Left renal cortex interstitium (tissue), 4 donors: ENCODE measurements around the gene MDK. TPM values are rescaled to one million over a fixed set of nuclear protein-coding genes. Genes with fewer than 3 reads are reported as not detected.

Experiments
- polyA plus RNA-seq, 4 donors: library from polyadenylated mRNA; unstranded; fragments of 120-200 nt; gene quantifications; one replicate each; pipeline ENCODE4 v1.2.1, GENCODE V29; 2013; ENCODE audit not compliant: insufficient read length in 4 of 4

The MDK gene
- polyA plus RNA-seq, 4 donors: 690 to 1,120 (median 845) TPM

Other genes starting within 250 kb of the MDK start
- gene CREB3L1, start 104.0 kb upstream of the MDK start, polyA plus RNA-seq: 10 to 100 TPM; 14.5 to 18.1 (median 15.7) TPM
- gene DGKZ, start 34.2 kb upstream of the MDK start, polyA plus RNA-seq: 10 to 100 TPM; 33.8 to 48.6 (median 39.4) TPM
- gene CHRM4, start 10.1 kb downstream of the MDK start, polyA plus RNA-seq: under 1 TPM; 0.13 to 0.32 (median 0.19) TPM
- gene AMBRA1, start 212.4 kb downstream of the MDK start, polyA plus RNA-seq: 10 to 100 TPM; 24.6 to 28.4 (median 26.3) TPM
- gene HARBI1, start 235.6 kb downstream of the MDK start, polyA plus RNA-seq: 1 to 10 TPM; 4.3 to 5.5 (median 5.1) TPM
- gene ATG13, start 235.9 kb downstream of the MDK start, polyA plus RNA-seq: 10 to 100 TPM; 62.8 to 82.3 (median 66.0) TPM